HFFc6 (cell line): ENCODE measurements around the gene PPP2R2B. TPM values are rescaled to one million over a fixed set of nuclear protein-coding genes. Genes with fewer than 3 reads are reported as not detected.

Experiments
- DNase-seq: peaks from one replicate; pipeline ENCODE4 v3.0.0-alpha.2; 2018
- H3K27ac Mint-ChIP-seq: 2 replicates; pipeline ENCODE4 v1.8.0; 2020; ENCODE audit warnings: mild to moderate bottlenecking, mixed read lengths
- H3K27me3 Mint-ChIP-seq: 2 replicates; pipeline ENCODE4 v1.8.0; 2021; ENCODE audit warnings: mild to moderate bottlenecking, moderate library complexity, mixed read lengths; ENCODE audit not compliant: insufficient read depth
- H3K36me3 Mint-ChIP-seq: 2 replicates; pipeline ENCODE4 v1.8.0; 2021; ENCODE audit warnings: low read depth, mixed read lengths
- H3K4me1 Mint-ChIP-seq: 2 replicates; pipeline ENCODE4 v1.8.0; 2020; ENCODE audit warnings: low read depth, mixed read lengths
- H3K4me3 Mint-ChIP-seq: 2 replicates; pipeline ENCODE4 v1.8.0; 2020; ENCODE audit warnings: mild to moderate bottlenecking, moderate library complexity, mixed read lengths
- H3K9me3 Mint-ChIP-seq: 2 replicates; pipeline ENCODE4 v1.8.0; 2020; ENCODE audit warnings: mild to moderate bottlenecking, mixed read lengths
- CTCF ChIP-seq: fragments of 200-600 bp; sonication (generic); IDR thresholded peaks from 2 replicates; pipeline ENCODE4 v1.5.0; 2021; ENCODE audit warnings: antibody characterized with exemption, mild to moderate bottlenecking
- total RNA-seq, 6 experiments: library from RNA; stranded (reverse); fragmentation: NEBNext Ultra II Directional; extraction: Animal tissue kit (Norgen Biotek cat#: 25700); gene quantifications; 2 replicates in 1 of 6; 3 replicates in 5 of 6; pipeline ENCODE4 v1.2.3, GENCODE V29; 2021

The PPP2R2B gene
- total RNA-seq, 6 experiments from 2014 or later: not detected

GRCh38 chr5:146722361-146722779 is 156.2 kb downstream of the PPP2R2B start:
- no peak for TF ChIP-seq CTCF
- Mint-ChIP-seq H3K4me1 (no peaks in the 10 kb centered on the region), H3K36me3 (no peaks in the 10 kb centered on the region), H3K27me3 (peaks cover 2% of the 10 kb centered on the region; the same call in 1 of the 2 replicates), H3K9me3 (no peaks in the 10 kb centered on the region; the same call in 1 of the 2 replicates), H3K27ac (no peak overlapping the region), H3K4me3 (no peak overlapping the region)
- DNase-seq: no peak

DNA sequence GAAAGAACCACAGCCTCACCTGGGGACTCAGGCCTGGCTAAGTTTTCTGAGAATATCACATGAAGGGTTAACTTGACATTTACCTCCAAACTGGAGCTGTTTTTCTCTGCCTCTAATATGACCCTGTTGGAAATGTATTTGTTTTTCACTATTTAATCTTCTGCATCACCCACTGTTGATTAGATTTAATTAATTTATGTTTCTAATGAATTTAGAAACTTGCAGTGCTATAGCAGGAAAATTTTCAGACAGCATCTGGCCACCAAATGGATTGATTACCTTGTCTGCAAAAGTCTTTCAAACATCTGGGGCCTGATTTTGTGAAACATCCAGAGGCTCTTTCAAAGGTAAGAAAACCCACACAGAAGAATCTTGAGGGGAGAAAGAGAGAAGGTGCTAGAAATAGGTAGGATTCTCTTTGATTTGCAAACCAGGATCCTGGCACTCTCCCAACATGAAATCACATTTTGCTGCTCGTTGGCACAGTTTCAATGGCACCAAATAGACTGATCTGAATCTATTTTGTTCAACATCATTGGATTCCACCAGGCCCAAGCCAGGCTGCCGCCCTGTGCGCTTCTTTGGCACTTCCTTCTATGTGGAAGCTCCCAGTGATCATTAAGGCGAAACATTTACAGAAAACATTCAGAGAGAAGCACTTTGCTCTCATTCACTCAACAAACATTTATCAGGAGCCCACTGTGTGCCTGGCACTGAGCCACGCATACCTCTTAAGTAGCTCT is 157.3 kb downstream of the PPP2R2B start:
- Mint-ChIP-seq H3K4me3 (no peak overlapping the region), H3K4me1 (no peaks in the 10 kb centered on the region), H3K9me3 (no peaks in the 10 kb centered on the region; the same call in 1 of the 2 replicates), H3K27me3 (peaks cover 2% of the 10 kb centered on the region; the same call in 1 of the 2 replicates), H3K36me3 (no peaks in the 10 kb centered on the region), H3K27ac (no peak overlapping the region)
- no peak for DNase-seq
- no peak for TF ChIP-seq CTCF

GRCh38 chr5:146720107-146720506 is 158.4 kb downstream of the PPP2R2B start:
- Mint-ChIP-seq H3K27me3 (peaks cover 2% of the 10 kb centered on the region; the same call in 1 of the 2 replicates), H3K36me3 (no peaks in the 10 kb centered on the region), H3K9me3 (no peaks in the 10 kb centered on the region; the same call in 1 of the 2 replicates), H3K4me3 (no peak overlapping the region), H3K27ac (no peak overlapping the region), H3K4me1 (no peaks in the 10 kb centered on the region)
- TF ChIP-seq CTCF: no peak
- DNase-seq: no peak

DNA sequence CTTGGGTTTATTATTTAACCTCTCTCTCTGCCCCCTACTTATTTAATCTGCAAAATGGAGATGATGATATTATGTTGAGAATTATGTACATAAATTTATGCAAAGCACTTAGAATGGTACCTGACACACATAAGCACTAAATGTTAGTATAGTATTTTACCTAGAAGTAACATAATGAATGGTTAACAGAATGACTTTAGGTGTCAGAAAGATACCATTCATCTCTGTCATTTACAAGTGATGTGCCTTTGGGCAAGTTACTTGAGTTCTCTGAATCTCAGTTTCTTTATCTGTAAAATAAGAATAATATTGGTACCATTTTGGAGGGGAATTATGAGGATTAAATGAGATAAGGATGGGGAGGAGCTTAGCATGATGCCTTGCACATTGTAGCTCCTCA is 159.4 kb downstream of the PPP2R2B start:
- Mint-ChIP-seq H3K4me3 (no peak overlapping the region), H3K27ac (no peak overlapping the region), H3K27me3 (peaks cover 2% of the 10 kb centered on the region; the same call in 1 of the 2 replicates), H3K4me1 (no peaks in the 10 kb centered on the region), H3K9me3 (no peaks in the 10 kb centered on the region; the same call in 1 of the 2 replicates), H3K36me3 (no peaks in the 10 kb centered on the region)
- no peak for TF ChIP-seq CTCF
- no peak for DNase-seq

GRCh38 chr5:146718609-146719008 is 159.9 kb downstream of the PPP2R2B start:
- no peak for TF ChIP-seq CTCF
- no peaks in the 10 kb centered on the region for H3K4me1 Mint-ChIP-seq
- no peaks in the 10 kb centered on the region; the same call in 1 of the 2 replicates for H3K9me3 Mint-ChIP-seq
- H3K36me3 Mint-ChIP-seq: no peaks in the 10 kb centered on the region
- no peak overlapping the region for H3K27ac Mint-ChIP-seq
- no peak for DNase-seq
- H3K27me3 Mint-ChIP-seq: peaks cover 2% of the 10 kb centered on the region; the same call in 1 of the 2 replicates
- no peak overlapping the region for H3K4me3 Mint-ChIP-seq
